ENCODE measurements around the gene TKTL1.

GRCh38 chrX:154349979-154350378 lies 54.4 kb downstream of the TKTL1 start:
- no peak for TF ChIP-seq CTCF (IDR thresholded peaks at IDR 0.05; ENCODE audit: low read depth, low read length, poor library complexity, severe bottlenecking)
- no peak for TF ChIP-seq EZH2phosphoT487 (IDR thresholded peaks at IDR 0.05; ENCODE audit: borderline replicate concordance, low read length)

Data from DOHH2 (cell line).